GM18520 (cell line): Measurements from ENCODE around the gene GPC3.

Experiments used
- ATAC-seq: cut with Tn5 transposase; IDR thresholded peaks from one replicate; pipeline ENCODE4 v1.9.1; 2021; ENCODE audit not compliant: unreplicated experiment

GPC3 gene

GRCh38 chrX:133852401-133852800 lies 133.0 kb downstream of the GPC3 start:
- no peak for ATAC-seq

- ATAC-seq, result no peak
These were observed 135.0 kb downstream of the GPC3 start for GRCh38 chrX:133850399-133850798.

DNA sequence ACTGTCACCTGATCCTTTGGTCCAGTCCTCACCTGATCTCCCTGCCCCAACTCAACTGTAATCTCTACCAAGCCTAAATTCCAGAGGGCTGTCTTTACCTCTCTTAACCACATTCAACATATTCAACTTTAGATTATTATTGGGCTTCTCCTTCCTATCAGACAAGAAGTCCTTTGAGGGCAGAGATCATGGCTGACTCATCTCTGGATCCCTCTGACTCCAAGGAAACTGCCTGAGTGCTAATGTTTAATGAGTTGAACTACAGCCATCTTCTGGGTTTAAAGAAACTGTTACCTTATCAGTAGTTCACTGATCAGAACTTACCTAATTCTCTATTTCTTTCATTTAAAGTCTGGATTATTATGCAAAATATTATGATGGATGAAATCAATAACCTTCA lies 135.7 kb downstream of the GPC3 start:
- no peak for ATAC-seq

- no peak for ATAC-seq
These were observed 137.9 kb downstream of the GPC3 start for GRCh38 chrX:133847340-133847994.

DNA sequence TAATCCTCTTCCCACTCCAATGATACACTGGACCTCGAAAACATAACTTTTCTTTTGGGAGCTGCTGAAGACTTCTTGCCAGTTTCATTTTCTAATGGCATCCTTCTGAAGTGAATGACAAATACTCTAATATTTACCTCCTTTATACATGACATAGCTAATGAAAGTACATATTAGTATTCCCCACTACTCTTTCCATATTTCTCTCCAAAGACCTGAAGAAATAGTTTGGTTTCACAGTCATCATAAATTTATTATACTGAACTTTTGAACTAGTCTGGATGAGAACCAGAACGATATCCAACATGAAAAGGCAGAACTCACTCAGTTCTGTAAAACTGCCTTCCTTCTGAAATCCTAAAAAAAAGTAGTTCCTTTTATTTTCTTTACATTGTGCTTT lies 139.1 kb downstream of the GPC3 start:
- ATAC-seq, result no peak

DNA sequence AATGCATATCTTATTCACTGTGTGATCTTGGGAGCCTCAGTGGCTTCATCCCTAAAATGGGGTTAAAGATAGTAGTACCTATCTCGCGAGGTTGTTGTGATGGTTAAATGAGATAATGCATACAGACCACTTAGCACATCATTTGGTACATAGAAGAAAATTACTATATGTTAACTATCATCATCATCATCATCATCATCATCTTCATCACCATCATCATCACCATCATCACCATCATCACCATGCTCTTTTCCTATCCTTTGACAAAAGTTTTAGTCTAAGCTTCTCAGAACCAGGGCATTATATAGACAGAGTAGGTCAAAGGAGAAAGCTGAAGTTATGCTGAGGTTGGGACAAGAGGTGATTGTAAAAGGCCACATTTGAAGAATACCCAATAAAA lies 145.0 kb downstream of the GPC3 start:
- ATAC-seq, result no peak

DNA sequence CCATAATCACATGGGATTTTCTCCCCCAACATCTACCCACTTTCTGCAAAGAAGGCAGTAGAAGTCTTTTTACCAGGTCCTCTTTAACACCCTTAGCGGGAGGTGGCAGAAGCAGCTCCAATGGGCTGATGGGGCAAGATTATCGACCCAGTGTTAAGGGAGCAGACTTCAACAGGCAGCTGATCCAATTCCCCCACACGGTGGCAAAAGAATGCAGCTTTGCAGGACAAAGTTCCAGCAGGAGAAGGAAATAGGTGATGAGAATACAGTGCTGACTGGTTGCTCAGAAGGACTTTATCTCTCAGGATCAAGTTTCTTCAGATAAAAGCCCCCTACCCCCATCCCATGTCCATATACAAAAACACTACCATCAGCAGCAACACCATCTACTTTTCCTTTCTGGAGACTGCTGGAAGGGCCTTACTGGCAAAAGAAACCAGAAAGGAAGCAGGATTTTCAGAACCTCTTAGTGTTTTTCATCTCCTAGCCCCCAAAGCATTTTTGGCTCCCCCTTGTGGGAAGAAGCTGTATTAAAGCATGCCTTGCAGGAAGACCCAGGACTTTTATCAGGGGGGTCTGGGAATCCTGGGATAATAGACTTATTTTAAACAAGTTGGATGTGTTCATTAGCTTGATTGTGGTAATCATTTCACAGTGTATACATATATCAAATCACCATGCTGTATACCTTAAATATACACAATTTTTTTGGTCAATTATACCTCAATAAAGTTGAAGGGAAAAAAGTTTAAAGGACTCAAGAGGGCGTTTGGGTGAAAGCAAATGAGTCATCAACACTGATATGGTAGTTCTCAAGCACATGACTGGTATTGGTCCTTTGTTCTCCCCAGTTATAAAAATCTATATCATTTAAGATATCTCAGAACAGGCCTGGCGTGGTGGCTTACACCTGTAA lies 146.4 kb downstream of the GPC3 start:
- no peak for ATAC-seq

GRCh38 chrX:133837091-133837490 lies 148.3 kb downstream of the GPC3 start:
- no peak for ATAC-seq

DNA sequence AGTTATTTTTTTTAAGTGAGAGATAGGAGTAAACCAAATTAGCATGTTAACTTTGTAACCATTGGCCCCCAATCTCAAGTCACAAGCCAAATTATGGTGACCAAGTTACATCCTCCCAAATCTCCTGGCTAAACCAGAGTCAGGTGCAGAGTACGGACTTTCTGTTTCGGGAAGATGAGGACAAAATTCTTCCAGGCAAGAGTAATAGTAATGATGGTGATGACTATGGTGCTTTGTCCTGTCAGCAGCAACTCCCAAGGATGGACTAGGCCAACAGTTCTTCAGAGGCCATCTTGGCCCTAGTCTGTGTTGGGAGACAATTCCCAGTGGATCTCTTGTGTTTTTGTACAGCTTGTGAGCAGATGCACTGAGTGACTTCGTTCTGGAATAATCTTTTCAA lies 148.8 kb downstream of the GPC3 start:
- ATAC-seq, result no peak

GRCh38 chrX:133834771-133835170 lies 150.6 kb downstream of the GPC3 start:
- no peak for ATAC-seq

DNA sequence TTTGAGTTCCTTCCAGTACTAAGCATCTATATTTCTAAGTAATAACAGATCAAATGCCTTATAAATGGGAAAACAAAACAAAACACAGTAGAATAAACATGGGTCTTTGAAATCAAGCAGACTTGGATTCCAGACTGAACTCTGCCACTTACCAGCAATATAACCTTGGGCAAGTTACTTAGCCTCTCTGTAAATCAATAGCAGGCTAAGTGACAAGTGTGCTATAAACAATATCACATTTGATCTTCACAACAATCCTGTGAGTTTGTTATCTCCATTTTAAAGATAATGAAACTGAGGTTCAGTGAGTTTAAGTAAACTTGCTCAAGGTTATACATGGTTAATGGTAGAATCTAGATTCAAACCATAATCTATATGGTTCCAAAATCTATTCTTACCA lies 165.8 kb downstream of the GPC3 start:
- no peak for ATAC-seq

- no peak for ATAC-seq
These were observed 167.4 kb downstream of the GPC3 start for GRCh38 chrX:133818019-133818418.

GRCh38 chrX:133815496-133815895 lies 169.9 kb downstream of the GPC3 start:
- no peak for ATAC-seq

DNA sequence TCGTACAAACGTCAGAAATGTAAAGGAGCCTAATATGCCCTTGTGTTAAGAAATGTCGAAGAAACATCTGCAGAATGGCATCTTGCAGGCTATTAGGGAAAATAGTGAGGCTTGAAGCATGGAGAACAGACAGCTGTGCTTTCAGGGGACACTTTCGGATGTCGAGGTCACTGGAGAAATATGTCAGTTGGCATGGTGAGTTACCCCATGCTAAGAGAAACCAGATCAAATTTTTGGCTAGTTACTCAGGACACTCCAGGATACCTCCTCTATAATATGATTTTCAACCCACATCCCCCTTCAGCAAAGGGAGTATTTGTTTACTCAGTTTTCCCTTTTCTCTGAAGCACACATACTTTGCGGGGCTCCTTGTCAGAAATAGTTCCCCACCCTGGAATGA lies 171.4 kb downstream of the GPC3 start:
- no peak for ATAC-seq

DNA sequence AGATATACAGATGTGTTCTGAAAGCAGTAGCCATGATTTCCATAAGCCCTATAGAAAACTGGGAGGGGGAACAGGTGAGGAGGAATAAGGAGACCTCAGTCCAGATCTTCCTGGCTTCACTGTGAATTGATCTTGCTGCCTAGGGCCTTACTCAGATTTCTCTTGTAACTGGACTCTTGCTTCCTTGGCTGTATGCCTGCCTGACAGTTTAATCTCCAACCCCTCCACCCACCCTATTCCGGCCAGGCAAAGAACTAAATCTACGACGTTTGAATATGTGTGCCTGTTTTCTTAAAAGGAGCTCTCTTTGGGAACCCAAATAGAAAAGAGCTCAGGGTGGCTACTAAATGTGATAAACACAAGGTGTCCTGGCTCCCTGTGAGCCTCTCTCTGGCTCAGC lies 173.0 kb downstream of the GPC3 start:
- no peak for ATAC-seq

GRCh38 chrX:133810925-133811324 lies 174.5 kb downstream of the GPC3 start:
- ATAC-seq, result no peak

DNA sequence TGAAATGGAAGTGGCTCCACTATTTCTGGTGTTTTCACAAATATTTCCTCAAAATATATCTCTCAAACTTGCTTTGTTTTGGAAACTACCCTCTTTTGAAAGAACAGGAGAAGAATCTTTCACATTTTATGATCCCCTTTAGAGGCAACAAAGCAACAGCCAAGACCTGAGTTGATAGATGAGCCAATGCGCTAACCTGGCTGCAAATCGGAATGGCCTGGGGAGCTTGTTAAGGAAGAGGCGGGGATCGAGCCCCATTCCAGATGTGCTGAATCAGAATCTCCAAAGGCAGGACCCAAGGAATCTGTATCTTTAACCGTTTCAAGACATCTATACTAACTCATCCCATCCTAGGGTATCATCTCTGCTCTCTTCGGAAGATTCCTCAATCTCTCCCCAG lies 181.3 kb downstream of the GPC3 start:
- ATAC-seq, result no peak

DNA sequence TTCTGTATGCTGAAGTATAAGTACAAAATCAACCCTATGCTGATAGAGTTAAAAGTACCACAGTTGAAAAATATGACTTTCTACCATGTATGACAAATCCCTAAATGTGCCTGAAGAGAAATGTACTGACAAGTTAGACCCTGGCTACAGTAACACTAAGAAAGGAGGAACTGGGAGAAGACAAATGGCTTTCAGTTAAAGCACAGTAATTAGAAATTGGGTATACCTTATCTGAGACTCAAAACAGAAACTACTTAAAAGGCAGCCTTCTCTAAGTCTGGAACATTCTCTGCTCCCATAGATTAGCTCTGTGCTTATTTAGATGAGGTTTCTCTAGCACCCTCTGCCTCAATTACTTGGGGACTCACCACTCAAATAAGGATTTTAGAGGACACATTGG lies 189.1 kb downstream of the GPC3 start:
- no peak for ATAC-seq

DNA sequence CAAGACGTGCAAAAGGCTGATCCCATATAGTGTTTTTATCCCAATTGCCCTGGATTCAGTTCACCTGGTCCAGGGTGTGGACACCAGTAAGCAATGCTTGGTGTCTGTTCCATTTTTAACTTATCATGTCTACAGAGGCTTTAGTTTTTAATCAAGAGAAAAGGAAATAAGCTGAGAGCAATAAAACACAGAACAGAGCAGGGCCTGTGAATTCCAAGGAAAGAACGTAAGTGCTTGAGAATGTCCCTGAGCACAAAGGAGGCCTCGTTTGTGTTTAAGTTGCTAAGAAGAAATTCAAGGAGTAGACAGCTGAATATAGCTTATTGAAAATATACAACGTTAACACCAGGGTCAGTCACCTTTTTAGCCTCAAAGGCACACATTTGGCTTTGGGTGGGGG lies 191.3 kb downstream of the GPC3 start:
- no peak for ATAC-seq

DNA sequence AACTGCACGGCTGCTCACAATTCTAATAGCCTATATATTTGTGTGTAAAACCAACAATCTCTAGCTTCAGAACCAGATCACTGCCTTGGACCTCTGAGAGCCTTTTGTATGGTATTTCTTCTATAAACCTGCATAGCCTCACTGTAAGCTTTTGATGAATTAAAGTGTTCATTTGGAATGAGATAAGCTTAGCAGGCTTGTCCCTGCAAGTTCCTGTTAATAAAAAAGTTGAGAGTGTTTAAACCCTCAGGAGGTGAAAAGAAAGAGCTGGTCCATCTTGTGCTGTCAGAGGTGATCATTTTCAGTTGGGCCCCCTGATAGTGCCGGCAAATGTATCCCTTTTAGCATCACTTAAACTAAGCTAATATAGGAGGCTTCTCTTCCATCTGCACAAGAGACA lies 191.8 kb downstream of the GPC3 start:
- ATAC-seq, result no peak

- ATAC-seq, result peak; percentile 38
These were observed 193.0 kb downstream of the GPC3 start for GRCh38 chrX:133792198-133792953.

DNA sequence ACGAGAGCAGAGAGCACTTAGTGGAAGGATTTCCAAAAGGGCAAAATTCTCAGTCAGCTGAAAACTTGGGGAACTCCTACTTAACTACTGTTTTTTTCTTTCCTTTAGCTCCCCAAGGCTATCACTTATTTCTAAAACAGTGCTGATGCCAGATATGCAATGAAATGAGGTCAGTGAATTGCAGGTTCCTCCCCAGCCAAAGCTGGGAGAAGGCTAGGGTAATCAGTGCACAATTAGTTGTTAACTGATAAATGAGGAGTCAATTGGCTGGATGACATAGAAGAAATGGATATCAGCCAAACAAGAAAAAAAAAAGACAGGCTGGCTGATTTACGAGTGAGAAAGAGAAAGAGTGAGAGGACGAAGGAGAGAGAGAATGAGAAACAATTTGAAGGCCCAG lies 195.6 kb downstream of the GPC3 start:
- no peak for ATAC-seq
